ENCODE data around the gene ADARB1.

Gene ADARB1

GRCh38 chr21:45153358-45154318, 79.3 kb downstream of the ADARB1 start:
- no peak overlapping the region for H3K4me3 ChIP-seq (replicated peaks; ENCODE audit: low read depth, low read length)
- DNase-seq (ENCODE audit: low read depth): no peak
- no peak for TF ChIP-seq CTCF (IDR thresholded peaks at IDR 0.05; ENCODE audit: low read length, missing control alignments)

GRCh38 chr21:45154511-45155508, 80.4 kb downstream of the ADARB1 start:
- H3K4me3 ChIP-seq (replicated peaks; ENCODE audit: low read depth, low read length): no peak overlapping the region
- no peak for TF ChIP-seq CTCF (IDR thresholded peaks at IDR 0.05; ENCODE audit: low read length, missing control alignments)
- DNase-seq (ENCODE audit: low read depth): peak; percentile 75

DNA sequence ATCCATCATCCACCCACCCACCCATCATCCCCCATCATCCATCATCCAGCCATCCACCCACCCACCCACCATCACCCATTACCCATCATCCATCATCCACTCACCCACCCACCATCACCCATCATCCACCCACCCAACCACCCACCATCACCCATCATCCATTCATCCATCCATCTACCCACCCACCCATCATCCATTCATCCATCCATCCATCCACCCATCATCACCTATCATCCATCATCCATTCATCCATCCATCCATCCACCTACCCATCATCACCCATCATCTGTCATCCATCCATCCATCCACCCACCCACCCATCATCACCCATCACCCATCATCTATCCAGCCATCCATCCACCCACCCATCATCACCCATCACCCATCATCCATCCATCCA, 81.5 kb downstream of the ADARB1 start:
- no peak for TF ChIP-seq CTCF (IDR thresholded peaks at IDR 0.05; ENCODE audit: low read length, missing control alignments)
- H3K4me3 ChIP-seq (replicated peaks; ENCODE audit: low read depth, low read length): no peak overlapping the region
- no peak for DNase-seq (ENCODE audit: low read depth)

GRCh38 chr21:45156459-45156858, 82.1 kb downstream of the ADARB1 start:
- H3K4me3 ChIP-seq (replicated peaks; ENCODE audit: low read depth, low read length): no peak overlapping the region
- no peak for DNase-seq (ENCODE audit: low read depth)

GRCh38 chr21:45157932-45158331, 83.6 kb downstream of the ADARB1 start:
- no peak overlapping the region for H3K4me3 ChIP-seq (replicated peaks; ENCODE audit: low read depth, low read length)

More at GRCh38 chr21:45156459-45156858, 82.1 kb downstream of the ADARB1 start:
- no peak for TF ChIP-seq CTCF (IDR thresholded peaks at IDR 0.05; ENCODE audit: low read length, missing control alignments)

More at GRCh38 chr21:45157932-45158331, 83.6 kb downstream of the ADARB1 start:
- no peak for DNase-seq (ENCODE audit: low read depth)
- no peak for TF ChIP-seq CTCF (IDR thresholded peaks at IDR 0.05; ENCODE audit: low read length, missing control alignments)
